Chondrocyte (in vitro differentiated cells): ENCODE results near the gene TPCN1. TPM values are rescaled to one million over a fixed set of nuclear protein-coding genes. Genes with fewer than 3 reads are reported as not detected.

Experiments
- DNase-seq: peaks from one replicate; pipeline ENCODE4 v3.0.0; 2021; ENCODE audit warnings: mixed read lengths, low spot score
- H3K27ac Mint-ChIP-seq: one replicate; pipeline ENCODE4 v1.8.0; 2021; ENCODE audit warnings: mild to moderate bottlenecking, moderate library complexity, mixed read lengths; ENCODE audit not compliant: unreplicated experiment
- H3K27me3 Mint-ChIP-seq: 2 replicates; pipeline ENCODE4 v1.8.0; 2021; ENCODE audit warnings: low read depth, mixed read lengths
- H3K36me3 Mint-ChIP-seq: 2 replicates; pipeline ENCODE4 v1.8.0; 2021; ENCODE audit warnings: low read depth, mixed read lengths
- H3K4me1 Mint-ChIP-seq: 2 replicates; pipeline ENCODE4 v1.8.0; 2021; ENCODE audit warnings: low read depth, mild to moderate bottlenecking, mixed read lengths
- H3K4me3 Mint-ChIP-seq: one replicate; pipeline ENCODE4 v1.8.0; 2021; ENCODE audit warnings: mild to moderate bottlenecking, moderate library complexity, mixed read lengths; ENCODE audit not compliant: unreplicated experiment
- H3K9me3 Mint-ChIP-seq: 2 replicates; pipeline ENCODE4 v1.8.0; 2021; ENCODE audit warnings: low read depth, mixed read lengths
- CTCF ChIP-seq: fragments of 200-600 bp; sonication (generic); IDR thresholded peaks from 2 replicates; pipeline ENCODE4 v1.5.0; 2021; ENCODE audit warnings: antibody characterized with exemption, mild to moderate bottlenecking, moderate library complexity
- total RNA-seq: library from RNA; stranded (reverse); gene quantifications from 3 replicates; pipeline ENCODE4 v1.2.1, GENCODE V29; 2021

Gene TPCN1
- total RNA-seq, 1 donor from 2014 or later: 35.9 TPM

GRCh38 chr12:113289361-113289760, 68.1 kb downstream of the TPCN1 start:
- H3K9me3 Mint-ChIP-seq: no peaks in the 10 kb centered on the region
- peaks cover 12% of the 10 kb centered on the region for H3K4me1 Mint-ChIP-seq
- peaks cover 24% of the 10 kb centered on the region for H3K36me3 Mint-ChIP-seq
- H3K27me3 Mint-ChIP-seq: no peaks in the 10 kb centered on the region
- H3K27ac Mint-ChIP-seq: no peak overlapping the region
- no peak for TF ChIP-seq CTCF
- H3K4me3 Mint-ChIP-seq: no peak overlapping the region
- DNase-seq: no peak

GRCh38 chr12:113290506-113290905, 69.2 kb downstream of the TPCN1 start:
- Mint-ChIP-seq H3K4me1 (peaks cover 12% of the 10 kb centered on the region), H3K27me3 (no peaks in the 10 kb centered on the region), H3K4me3 (no peak overlapping the region), H3K36me3 (peaks cover 18% of the 10 kb centered on the region), H3K27ac (no peak overlapping the region), H3K9me3 (no peaks in the 10 kb centered on the region)
- TF ChIP-seq CTCF: no peak
- DNase-seq: no peak

- H3K27ac Mint-ChIP-seq: no peak overlapping the region
- no peak for DNase-seq
- no peak for TF ChIP-seq CTCF
- no peaks in the 10 kb centered on the region for H3K27me3 Mint-ChIP-seq
- H3K4me3 Mint-ChIP-seq: no peak overlapping the region
- H3K4me1 Mint-ChIP-seq: peaks cover 12% of the 10 kb centered on the region
- no peaks in the 10 kb centered on the region for H3K9me3 Mint-ChIP-seq
- peaks cover 16% of the 10 kb centered on the region for H3K36me3 Mint-ChIP-seq
Measured at GRCh38 chr12:113291586-113291985, 70.3 kb downstream of the TPCN1 start.

- Mint-ChIP-seq H3K4me3 (no peak overlapping the region), H3K27me3 (no peaks in the 10 kb centered on the region), H3K36me3 (peaks cover 16% of the 10 kb centered on the region), H3K27ac (peak overlapping the region; percentile 49), H3K4me1 (peaks cover 12% of the 10 kb centered on the region), H3K9me3 (no peaks in the 10 kb centered on the region)
- TF ChIP-seq CTCF: no peak
- DNase-seq: no peak
Measured at GRCh38 chr12:113292091-113292490, 70.8 kb downstream of the TPCN1 start.

GRCh38 chr12:113292547-113292946, 71.3 kb downstream of the TPCN1 start:
- no peak for TF ChIP-seq CTCF
- peaks cover 16% of the 10 kb centered on the region for H3K36me3 Mint-ChIP-seq
- no peak overlapping the region for H3K4me3 Mint-ChIP-seq
- H3K4me1 Mint-ChIP-seq: peaks cover 12% of the 10 kb centered on the region
- no peak for DNase-seq
- H3K9me3 Mint-ChIP-seq: no peaks in the 10 kb centered on the region
- H3K27me3 Mint-ChIP-seq: no peaks in the 10 kb centered on the region
- no peak overlapping the region for H3K27ac Mint-ChIP-seq
